ENCODE measurements around the gene HNRNPLL. TPM values are rescaled to one million over a fixed set of nuclear protein-coding genes. Genes with fewer than 3 reads are reported as not detected.

The HNRNPLL gene
- total RNA-seq, 2 donors from 2014 or later: 60.1 to 64.7 TPM

- Histone ChIP-seq H3K4me3 (no peak overlapping the region), H3K9me3 (no peaks in the 10 kb centered on the region), H3K4me1 (ENCODE audit: control insufficient read depth in 1 of 2, low read depth in 2 of 2) (peaks cover 26 to 67% of the 10 kb centered on the region in 2 donors), H3K27ac (no peak overlapping the region), H3K27me3 (replicated peaks; ENCODE audit: insufficient read depth) (no peaks in the 10 kb centered on the region), H3K36me3 (no peaks in the 10 kb centered on the region)
- ATAC-seq (ENCODE audit: insufficient number of reproducible peaks, low FRiP score, low read depth) (no peak), DNase-seq (ENCODE audit: low spot score) (no peak)
- no peak for TF ChIP-seq CTCF (IDR thresholded peaks at IDR 0.05)
Observed at GRCh38 chr2:38586931-38587330, 15.8 kb downstream of the HNRNPLL start.

GRCh38 chr2:38584881-38585280 lies 17.8 kb downstream of the HNRNPLL start:
- H3K27ac ChIP-seq: no peak overlapping the region
- DNase-seq (ENCODE audit: low spot score) (no peak), ATAC-seq (ENCODE audit: insufficient number of reproducible peaks, low FRiP score, low read depth) (no peak)
- peaks cover 14% of the 10 kb centered on the region for H3K36me3 ChIP-seq
- no peak overlapping the region for H3K4me3 ChIP-seq
- no peaks in the 10 kb centered on the region for H3K9me3 ChIP-seq
- peaks cover 11 to 48% of the 10 kb centered on the region in 2 donors for H3K4me1 ChIP-seq (ENCODE audit: control insufficient read depth in 1 of 2, low read depth in 2 of 2)
- H3K27me3 ChIP-seq (replicated peaks; ENCODE audit: insufficient read depth): no peaks in the 10 kb centered on the region
- TF ChIP-seq CTCF (IDR thresholded peaks at IDR 0.05): no peak

- TF ChIP-seq CTCF (IDR thresholded peaks at IDR 0.05): no peak
- ATAC-seq (ENCODE audit: insufficient number of reproducible peaks, low FRiP score, low read depth) (no peak), DNase-seq (ENCODE audit: low spot score) (no peak)
- no peak overlapping the region for H3K27ac ChIP-seq
- H3K9me3 ChIP-seq: no peaks in the 10 kb centered on the region
- peaks cover 11 to 39% of the 10 kb centered on the region in 2 donors for H3K4me1 ChIP-seq (ENCODE audit: control insufficient read depth in 1 of 2, low read depth in 2 of 2)
- peaks cover 14% of the 10 kb centered on the region for H3K36me3 ChIP-seq
- H3K27me3 ChIP-seq (replicated peaks; ENCODE audit: insufficient read depth): no peaks in the 10 kb centered on the region
- no peak overlapping the region for H3K4me3 ChIP-seq
Observed at GRCh38 chr2:38583994-38584393, 18.7 kb downstream of the HNRNPLL start.

GRCh38 chr2:38583524-38583923 lies 19.2 kb downstream of the HNRNPLL start:
- H3K4me3 ChIP-seq: no peak overlapping the region
- no peak for DNase-seq (ENCODE audit: low spot score)
- peaks cover 14% of the 10 kb centered on the region for H3K36me3 ChIP-seq
- H3K9me3 ChIP-seq: no peaks in the 10 kb centered on the region
- no peaks in the 10 kb centered on the region for H3K27me3 ChIP-seq (replicated peaks; ENCODE audit: insufficient read depth)
- no peak for ATAC-seq (ENCODE audit: insufficient number of reproducible peaks, low FRiP score, low read depth)
- no peak overlapping the region for H3K27ac ChIP-seq
- TF ChIP-seq CTCF (IDR thresholded peaks at IDR 0.05): no peak
- H3K4me1 ChIP-seq (ENCODE audit: control insufficient read depth in 1 of 2, low read depth in 2 of 2): peaks cover 11 to 35% of the 10 kb centered on the region in 2 donors

- peak; percentile 86 for ATAC-seq (ENCODE audit: insufficient number of reproducible peaks, low FRiP score, low read depth)
- no peak for DNase-seq (ENCODE audit: low spot score)
- H3K9me3 ChIP-seq: no peaks in the 10 kb centered on the region
- H3K4me3 ChIP-seq: no peak overlapping the region
- peaks cover 12 to 18% of the 10 kb centered on the region in 2 donors for H3K4me1 ChIP-seq (ENCODE audit: control insufficient read depth in 1 of 2, low read depth in 2 of 2)
- no peak overlapping the region for H3K27ac ChIP-seq
- peaks cover 14% of the 10 kb centered on the region for H3K36me3 ChIP-seq
- peak; percentile 68 for TF ChIP-seq CTCF (IDR thresholded peaks at IDR 0.05)
- no peaks in the 10 kb centered on the region for H3K27me3 ChIP-seq (replicated peaks; ENCODE audit: insufficient read depth)
Observed at GRCh38 chr2:38581193-38582147, 21.3 kb downstream of the HNRNPLL start.

Data from thoracic aorta (tissue), 2 donors.